Measurements from ENCODE around the gene TRPC6.

GRCh38 chr11:101448881-101449442, 134.8 kb downstream of the TRPC6 start:
- no peak for TF ChIP-seq ATF3 (IDR thresholded peaks at IDR 0.05; ENCODE audit: insufficient read depth, low read depth, low read length)
- TF ChIP-seq CTCF (IDR thresholded peaks at IDR 0.05; ENCODE audit: control extremely low read depth in 1 of 3, insufficient read depth in 1 of 3, low read depth in 1 of 3, low read length in 3 of 3): no peak
- TF ChIP-seq POLR2A (IDR thresholded peaks at IDR 0.05; ENCODE audit: control extremely low read depth in 1 of 2, low read depth in 2 of 2, low read length in 2 of 2): no peak
- TF ChIP-seq TAF1 (IDR thresholded peaks at IDR 0.05; ENCODE audit: low read depth, low read length): no peak
- TF ChIP-seq HDAC6 (IDR thresholded peaks at IDR 0.05; ENCODE audit: low read depth, low read length): no peak
- TF ChIP-seq USF2 (IDR thresholded peaks at IDR 0.05; ENCODE audit: low read length): no peak
- TF ChIP-seq POLR2AphosphoS5 (IDR thresholded peaks at IDR 0.05; ENCODE audit: low read depth, low read length): no peak
- TF ChIP-seq CREB1 (IDR thresholded peaks at IDR 0.05): no peak
- TF ChIP-seq EZH2 (IDR thresholded peaks at IDR 0.05; ENCODE audit: low read depth, low read length, severe bottlenecking): no peak
- no peak for TF ChIP-seq RFX5 (IDR thresholded peaks at IDR 0.05; ENCODE audit: borderline replicate concordance, low read depth, low read length)
- TF ChIP-seq SP1 (IDR thresholded peaks at IDR 0.05; ENCODE audit: low read depth, low read length): no peak
- TF ChIP-seq SRF (IDR thresholded peaks at IDR 0.05; ENCODE audit: low read depth, low read length): no peak
- TF ChIP-seq CEBPB (IDR thresholded peaks at IDR 0.05; ENCODE audit: low read depth, low read length): no peak
